Measurements from ENCODE around the gene TBC1D22B. TPM values are rescaled to one million over a fixed set of nuclear protein-coding genes. Genes with fewer than 3 reads are reported as not detected.
"Not testable (repeated sequence)": the region's sequence is repeated elsewhere in the genome, so short reads cannot be mapped to it uniquely, and the experiment has no call there.

Gene TBC1D22B
- polyA plus RNA-seq, 4 donors, result 6.4 to 11.2 (median 8.6) TPM

GRCh38 chr6:37297637-37298036 lies 40.1 kb downstream of the TBC1D22B start:
- peaks cover 8 to 32% (median 15%) of the 10 kb centered on the region in 3 donors for H3K36me3 ChIP-seq (ENCODE audit: control insufficient read depth in 3 of 3, insufficient read depth in 2 of 3, low read depth in 1 of 3, low read length in 3 of 3)
- DNase-seq; H3K9me3 ChIP-seq (ENCODE audit: control insufficient read depth in 2 of 2, insufficient read depth in 1 of 2, low read depth in 1 of 2, low read length in 1 of 2); H3K4me3 ChIP-seq (ENCODE audit: low read depth in 1 of 3, low read length in 3 of 3); H3K4me1 ChIP-seq (ENCODE audit: control insufficient read depth in 3 of 3, insufficient read depth in 2 of 3, low read depth in 1 of 3, low read length in 2 of 3); H3K27me3 ChIP-seq (ENCODE audit: control insufficient read depth in 3 of 3, insufficient read depth in 3 of 3, low read length in 3 of 3); FAIRE-seq; H3K27ac ChIP-seq (ENCODE audit: low read depth in 1 of 3, low read length in 2 of 3): not testable (repeated sequence)

GRCh38 chr6:37298958-37299357 lies 41.4 kb downstream of the TBC1D22B start:
- Histone ChIP-seq H3K4me3 (ENCODE audit: low read depth in 1 of 3, low read length in 3 of 3) (no peak overlapping the region), H3K9me3 (ENCODE audit: control insufficient read depth in 2 of 2, insufficient read depth in 1 of 2, low read depth in 1 of 2, low read length in 1 of 2) (peaks cover 0 to 3% of the 10 kb centered on the region in 2 donors), H3K27ac (ENCODE audit: low read depth in 1 of 3, low read length in 2 of 3) (no peak overlapping the region), H3K4me1 (ENCODE audit: control insufficient read depth in 3 of 3, insufficient read depth in 2 of 3, low read depth in 1 of 3, low read length in 2 of 3) (no peaks in the 10 kb centered on the region), H3K27me3 (ENCODE audit: control insufficient read depth in 3 of 3, insufficient read depth in 3 of 3, low read length in 3 of 3) (no peaks in the 10 kb centered on the region), H3K36me3 (ENCODE audit: control insufficient read depth in 3 of 3, insufficient read depth in 2 of 3, low read depth in 1 of 3, low read length in 3 of 3) (peaks cover 14 to 37% (median 18%) of the 10 kb centered on the region in 3 donors)
- no peak for DNase-seq
- no peak for FAIRE-seq

GRCh38 chr6:37299990-37300389 lies 42.4 kb downstream of the TBC1D22B start:
- Histone ChIP-seq H3K4me1 (ENCODE audit: control insufficient read depth in 3 of 3, insufficient read depth in 2 of 3, low read depth in 1 of 3, low read length in 2 of 3) (no peaks in the 10 kb centered on the region), H3K27me3 (ENCODE audit: control insufficient read depth in 3 of 3, insufficient read depth in 3 of 3, low read length in 3 of 3) (no peaks in the 10 kb centered on the region), H3K36me3 (ENCODE audit: control insufficient read depth in 3 of 3, insufficient read depth in 2 of 3, low read depth in 1 of 3, low read length in 3 of 3) (peaks cover 9 to 36% (median 15%) of the 10 kb centered on the region in 3 donors), H3K27ac (ENCODE audit: low read depth in 1 of 3, low read length in 2 of 3) (no peak overlapping the region), H3K4me3 (ENCODE audit: low read depth in 1 of 3, low read length in 3 of 3) (no peak overlapping the region), H3K9me3 (ENCODE audit: control insufficient read depth in 2 of 2, insufficient read depth in 1 of 2, low read depth in 1 of 2, low read length in 1 of 2) (no peaks in the 10 kb centered on the region)
- 90 to 95% (median 91%) methylated on average over 4 of the region's 4 CpGs for WGBS, 3 donors
- FAIRE-seq (no peak), DNase-seq (no peak)

GRCh38 chr6:37302086-37302686 lies 44.6 kb downstream of the TBC1D22B start:
- Histone ChIP-seq H3K4me3 (ENCODE audit: low read depth in 1 of 3, low read length in 3 of 3) (no peak overlapping the region), H3K27me3 (ENCODE audit: control insufficient read depth in 3 of 3, insufficient read depth in 3 of 3, low read length in 3 of 3) (no peaks in the 10 kb centered on the region), H3K9me3 (ENCODE audit: control insufficient read depth in 2 of 2, insufficient read depth in 1 of 2, low read depth in 1 of 2, low read length in 1 of 2) (no peaks in the 10 kb centered on the region), H3K27ac (ENCODE audit: low read depth in 1 of 3, low read length in 2 of 3) (no peak overlapping the region), H3K36me3 (ENCODE audit: control insufficient read depth in 3 of 3, insufficient read depth in 2 of 3, low read depth in 1 of 3, low read length in 3 of 3) (peaks cover 9 to 31% (median 14%) of the 10 kb centered on the region in 3 donors), H3K4me1 (ENCODE audit: control insufficient read depth in 3 of 3, insufficient read depth in 2 of 3, low read depth in 1 of 3, low read length in 2 of 3) (no peaks in the 10 kb centered on the region)
- WGBS, 3 donors, result 85 to 100% (median 100%) methylated on average over 1 of the region's 1 CpG
- FAIRE-seq (no peak), DNase-seq (no peak)

- H3K27me3 ChIP-seq (ENCODE audit: control insufficient read depth in 3 of 3, insufficient read depth in 3 of 3, low read length in 3 of 3), result no peaks in the 10 kb centered on the region
- no peak for DNase-seq
- H3K27ac ChIP-seq (ENCODE audit: low read depth in 1 of 3, low read length in 2 of 3), result no peak overlapping the region
- H3K4me3 ChIP-seq (ENCODE audit: low read depth in 1 of 3, low read length in 3 of 3), result no peak overlapping the region
- H3K4me1 ChIP-seq (ENCODE audit: control insufficient read depth in 3 of 3, insufficient read depth in 2 of 3, low read depth in 1 of 3, low read length in 2 of 3), result peaks cover 0 to under 1% (median 0%) of the 10 kb centered on the region in 3 donors
- 71 to 87% (median 75%) methylated on average over 6 of the region's 6 CpGs for WGBS, 3 donors
- H3K36me3 ChIP-seq (ENCODE audit: control insufficient read depth in 3 of 3, insufficient read depth in 2 of 3, low read depth in 1 of 3, low read length in 3 of 3), result peaks cover 9 to 34% (median 14%) of the 10 kb centered on the region in 3 donors
- no peaks in the 10 kb centered on the region for H3K9me3 ChIP-seq (ENCODE audit: control insufficient read depth in 2 of 2, insufficient read depth in 1 of 2, low read depth in 1 of 2, low read length in 1 of 2)
- FAIRE-seq, result no peak
Observed at GRCh38 chr6:37303091-37303660, 45.6 kb downstream of the TBC1D22B start.

- H3K4me3 ChIP-seq (ENCODE audit: low read depth in 1 of 3, low read length in 3 of 3), result no peak overlapping the region
- no peaks in the 10 kb centered on the region for H3K27me3 ChIP-seq (ENCODE audit: control insufficient read depth in 3 of 3, insufficient read depth in 3 of 3, low read length in 3 of 3)
- H3K9me3 ChIP-seq (ENCODE audit: control insufficient read depth in 2 of 2, insufficient read depth in 1 of 2, low read depth in 1 of 2, low read length in 1 of 2), result no peaks in the 10 kb centered on the region
- no peak overlapping the region for H3K27ac ChIP-seq (ENCODE audit: low read depth in 1 of 3, low read length in 2 of 3)
- peaks cover 0 to 3% (median 0%) of the 10 kb centered on the region in 3 donors for H3K4me1 ChIP-seq (ENCODE audit: control insufficient read depth in 3 of 3, insufficient read depth in 2 of 3, low read depth in 1 of 3, low read length in 2 of 3)
- no peak for FAIRE-seq
- peak; percentile 20 to 26 for DNase-seq
- 59 to 61% (median 60%) methylated on average over 3 of the region's 3 CpGs for WGBS, 3 donors
- peaks cover 9 to 34% (median 14%) of the 10 kb centered on the region in 3 donors for H3K36me3 ChIP-seq (ENCODE audit: control insufficient read depth in 3 of 3, insufficient read depth in 2 of 3, low read depth in 1 of 3, low read length in 3 of 3)
Observed at GRCh38 chr6:37303891-37304503, 46.4 kb downstream of the TBC1D22B start.

GRCh38 chr6:37304766-37305165 lies 47.2 kb downstream of the TBC1D22B start:
- Histone ChIP-seq H3K27ac (ENCODE audit: low read depth in 1 of 3, low read length in 2 of 3) (no peak overlapping the region), H3K9me3 (ENCODE audit: control insufficient read depth in 2 of 2, insufficient read depth in 1 of 2, low read depth in 1 of 2, low read length in 1 of 2) (no peaks in the 10 kb centered on the region), H3K27me3 (ENCODE audit: control insufficient read depth in 3 of 3, insufficient read depth in 3 of 3, low read length in 3 of 3) (no peaks in the 10 kb centered on the region), H3K4me1 (ENCODE audit: control insufficient read depth in 3 of 3, insufficient read depth in 2 of 3, low read depth in 1 of 3, low read length in 2 of 3) (peaks cover 0 to 3% (median 0%) of the 10 kb centered on the region in 3 donors), H3K36me3 (ENCODE audit: control insufficient read depth in 3 of 3, insufficient read depth in 2 of 3, low read depth in 1 of 3, low read length in 3 of 3) (peaks cover 9 to 29% (median 14%) of the 10 kb centered on the region in 3 donors), H3K4me3 (ENCODE audit: low read depth in 1 of 3, low read length in 3 of 3) (no peak overlapping the region)
- FAIRE-seq (no peak), DNase-seq (no peak)
- WGBS, 3 donors, result 97 to 98% (median 98%) methylated on average over 7 of the region's 7 CpGs

GRCh38 chr6:37305841-37306425 lies 48.4 kb downstream of the TBC1D22B start:
- peaks cover 9 to 28% (median 14%) of the 10 kb centered on the region in 3 donors for H3K36me3 ChIP-seq (ENCODE audit: control insufficient read depth in 3 of 3, insufficient read depth in 2 of 3, low read depth in 1 of 3, low read length in 3 of 3)
- FAIRE-seq (no peak), DNase-seq (no peak)
- no peaks in the 10 kb centered on the region for H3K9me3 ChIP-seq (ENCODE audit: control insufficient read depth in 2 of 2, insufficient read depth in 1 of 2, low read depth in 1 of 2, low read length in 1 of 2)
- H3K27ac ChIP-seq (ENCODE audit: low read depth in 1 of 3, low read length in 2 of 3), result no peak overlapping the region
- H3K27me3 ChIP-seq (ENCODE audit: control insufficient read depth in 3 of 3, insufficient read depth in 3 of 3, low read length in 3 of 3), result no peaks in the 10 kb centered on the region
- H3K4me3 ChIP-seq (ENCODE audit: low read depth in 1 of 3, low read length in 3 of 3), result no peak overlapping the region
- peaks cover 0 to 3% (median 0%) of the 10 kb centered on the region in 3 donors for H3K4me1 ChIP-seq (ENCODE audit: control insufficient read depth in 3 of 3, insufficient read depth in 2 of 3, low read depth in 1 of 3, low read length in 2 of 3)
- 90 to 98% (median 94%) methylated on average over 4 of the region's 4 CpGs for WGBS, 3 donors

Data from small intestine (tissue), 7 donors.